ENCODE measurements around the gene ADGRD1. TPM values are rescaled to one million over a fixed set of nuclear protein-coding genes. Genes with fewer than 3 reads are reported as not detected.
A peak's percentile ranks its signal among the peaks of the same experiment; 100 is the strongest.
"Not testable (repeated sequence)": the region's sequence is repeated elsewhere in the genome, so short reads cannot be mapped to it uniquely, and the experiment has no call there.

ADGRD1 gene
- total RNA-seq, 1 experiment from 2014 or later: 11.8 TPM

DNA sequence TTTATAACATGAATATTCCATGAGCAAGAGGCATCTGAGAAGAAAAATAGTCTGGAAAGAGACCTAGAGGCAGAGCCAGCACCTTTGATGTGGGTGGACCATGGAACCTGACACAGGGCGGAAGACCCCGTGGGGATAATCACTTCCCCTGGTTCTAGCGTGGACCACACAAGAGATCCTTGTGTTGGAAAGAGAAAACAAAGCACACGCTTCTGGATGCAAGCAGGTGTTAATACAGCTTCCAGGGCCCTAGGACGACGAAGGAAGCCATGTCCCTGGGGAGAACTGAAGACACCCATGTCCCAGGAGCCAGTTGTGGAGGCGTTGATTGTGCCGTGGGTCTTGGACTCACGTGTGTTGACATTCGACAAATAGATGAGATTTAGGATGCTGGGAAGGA is 102.9 kb downstream of the ADGRD1 start:
- DNase-seq (ENCODE audit: low read depth): no peak

DNA sequence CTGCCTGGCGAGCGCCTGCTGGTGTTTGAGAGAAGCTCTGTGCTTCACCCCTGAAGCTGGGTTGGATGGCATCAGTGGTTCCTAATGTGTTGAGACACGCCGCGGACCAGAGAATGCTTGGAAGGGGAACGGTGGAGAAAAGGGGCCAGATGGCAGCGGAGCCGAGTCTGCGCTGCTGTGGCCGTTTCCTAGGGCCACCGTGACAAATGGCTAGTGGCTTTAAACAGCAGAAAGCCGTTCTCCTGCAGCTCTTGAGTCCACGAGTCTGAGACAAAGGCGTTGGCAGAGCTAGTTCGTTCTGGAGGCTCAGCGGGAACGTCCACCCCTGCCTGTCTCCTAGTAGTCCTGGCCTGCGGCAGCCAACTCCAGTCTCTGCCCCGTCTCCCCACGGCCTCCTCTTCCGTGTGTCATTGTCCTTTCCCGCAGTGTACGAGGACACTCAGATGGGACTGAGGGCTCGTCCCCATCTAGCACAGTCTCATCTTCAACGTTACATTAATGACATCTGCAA is 103.6 kb downstream of the ADGRD1 start:
- no peak for DNase-seq (ENCODE audit: low read depth)

DNA sequence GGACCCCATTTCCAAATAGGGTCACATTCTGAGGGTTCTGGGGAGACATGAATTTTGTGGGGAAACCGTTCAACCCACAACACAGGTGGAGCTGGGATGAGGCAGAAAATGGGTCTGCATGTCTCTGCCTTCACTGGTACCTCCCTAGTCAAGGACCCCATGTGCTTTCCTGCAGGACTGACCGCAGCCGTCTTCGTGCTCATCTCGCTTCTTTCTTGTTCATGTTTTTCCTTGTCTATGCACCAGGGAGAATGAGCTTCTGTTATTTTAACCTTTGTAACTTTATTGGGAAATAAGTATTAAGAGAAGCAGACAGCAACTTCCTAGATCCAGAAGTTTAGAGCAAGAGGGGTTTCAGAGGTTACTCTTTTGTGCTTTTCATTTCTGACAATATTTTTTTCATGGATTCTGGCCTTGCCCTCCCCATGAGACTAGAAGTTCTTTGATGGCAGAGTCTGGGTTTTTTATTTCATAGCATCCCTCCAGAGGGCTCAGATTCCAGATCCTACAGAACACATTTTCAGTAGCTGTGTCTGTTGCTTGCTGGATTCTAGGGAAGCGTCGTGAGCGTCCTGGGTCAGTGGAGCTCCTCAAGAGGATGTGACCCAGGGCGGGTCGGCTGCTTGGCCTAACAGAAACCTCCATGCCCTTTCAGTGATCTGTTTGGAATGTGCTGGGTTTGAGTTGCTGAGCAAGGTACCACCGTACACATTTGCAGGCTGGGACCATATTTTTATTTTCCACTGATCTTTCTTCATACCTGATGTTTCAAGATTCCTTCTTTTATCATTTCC is 104.2 kb downstream of the ADGRD1 start:
- DNase-seq (ENCODE audit: low read depth): no peak

DNA sequence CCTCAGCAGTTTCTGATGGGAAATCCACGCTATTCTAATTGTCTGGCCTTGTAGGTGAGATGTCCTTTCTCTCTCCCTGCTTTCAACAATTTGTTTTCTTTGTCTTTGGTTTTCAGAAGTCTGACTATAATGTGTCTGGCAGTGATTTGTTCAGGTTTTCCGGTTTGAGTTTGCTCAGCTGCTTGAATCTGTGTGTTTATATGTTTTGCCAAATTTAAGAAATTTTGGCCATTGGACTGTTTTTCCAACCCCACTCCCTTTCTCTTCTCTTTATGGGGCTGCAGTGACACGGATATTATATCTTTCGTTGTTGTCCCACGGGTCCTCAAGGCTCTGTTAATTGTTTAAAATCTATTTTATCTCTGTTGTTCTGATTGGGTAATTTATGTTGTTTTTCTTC is 105.0 kb downstream of the ADGRD1 start:
- no peak for DNase-seq (ENCODE audit: low read depth)

DNA sequence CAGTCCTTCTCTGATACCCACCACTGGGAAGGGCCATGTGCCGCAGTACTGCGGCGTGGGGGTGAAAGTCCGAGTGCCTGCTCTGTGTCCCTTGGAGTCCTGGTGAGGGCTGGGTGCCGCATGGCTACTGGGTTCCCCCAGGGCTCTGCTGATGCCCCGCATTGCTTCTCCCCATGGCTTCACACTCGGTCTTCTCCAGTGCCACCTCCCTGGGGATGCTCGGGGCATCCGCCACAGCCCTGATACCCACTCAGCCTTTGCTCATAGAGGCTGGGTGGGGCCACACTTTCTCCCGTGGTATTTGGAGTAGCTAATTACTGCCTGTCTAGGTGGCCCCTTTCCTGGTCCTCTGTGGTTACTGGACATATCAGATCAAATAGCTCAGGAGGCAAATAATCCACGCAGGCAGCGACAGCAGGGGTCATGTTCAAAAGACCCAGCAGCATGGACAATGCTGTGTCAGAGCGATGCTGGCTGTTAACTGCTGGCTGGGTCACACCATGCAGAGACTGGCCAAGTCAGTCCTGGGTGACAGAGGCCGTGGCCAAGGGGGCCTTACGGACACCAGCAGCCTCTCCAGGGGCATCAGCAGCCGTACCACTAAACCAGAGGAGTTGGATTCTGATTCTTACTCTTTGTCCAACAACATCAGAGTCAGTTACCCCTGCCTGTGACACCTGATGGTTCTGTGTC is 106.5 kb downstream of the ADGRD1 start:
- DNase-seq (ENCODE audit: low read depth): no peak

DNA sequence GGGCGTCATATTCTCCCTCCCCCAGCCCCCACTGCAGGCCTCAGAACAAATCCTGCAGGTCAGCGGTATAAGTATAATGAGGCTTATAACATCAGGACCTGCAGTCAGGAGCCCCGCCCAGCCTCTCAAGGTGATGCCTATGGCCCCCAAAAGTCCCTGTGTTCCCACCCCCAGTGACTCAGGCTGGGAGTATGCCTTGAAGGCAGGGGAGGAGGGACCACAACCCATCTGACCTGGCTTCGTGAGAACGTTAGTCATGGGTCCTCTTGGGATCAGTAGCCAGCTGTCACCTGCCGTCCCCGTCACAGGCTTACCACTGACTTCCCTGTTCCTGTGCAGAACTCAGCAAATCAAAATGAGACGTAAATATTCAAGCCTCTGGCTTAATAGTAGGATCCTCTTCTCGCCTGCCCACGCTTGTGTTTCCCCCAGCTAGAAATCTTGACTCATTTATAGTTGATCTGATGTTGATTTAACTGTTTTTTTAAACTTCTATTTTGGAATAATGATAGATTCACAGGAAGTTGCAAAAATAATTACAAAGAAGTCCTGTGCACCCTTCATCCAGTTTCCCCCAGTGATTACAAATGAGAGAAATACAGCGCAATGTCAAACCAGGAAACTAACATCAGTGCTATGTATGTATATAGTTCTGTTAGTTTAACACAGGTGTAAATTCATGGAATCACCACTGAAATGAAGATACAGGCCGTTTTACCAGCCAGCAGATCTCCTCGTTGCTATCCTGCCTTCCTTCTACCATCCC is 107.5 kb downstream of the ADGRD1 start:
- peak; percentile 52 for DNase-seq (ENCODE audit: low read depth)

DNA sequence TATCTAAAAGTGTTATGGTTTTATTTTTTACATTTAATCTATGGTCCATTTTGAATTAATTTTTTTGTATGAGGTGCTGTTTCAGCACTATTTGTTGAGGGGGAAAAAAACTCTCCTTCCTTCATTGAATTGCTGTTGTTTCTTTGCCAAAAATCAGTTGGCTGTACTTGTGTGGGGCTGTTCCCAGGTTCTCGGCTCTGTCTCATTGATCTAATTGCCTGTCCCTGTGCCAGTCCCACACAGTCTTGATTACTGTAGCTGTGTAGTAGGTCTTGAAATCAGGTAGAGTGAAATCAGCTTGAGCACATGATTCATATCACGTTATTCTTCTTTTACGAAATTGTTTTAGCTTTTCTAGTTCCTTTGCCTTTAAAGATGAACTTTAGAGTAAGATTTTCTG is 109.7 kb downstream of the ADGRD1 start:
- DNase-seq (ENCODE audit: low read depth): no peak

DNA sequence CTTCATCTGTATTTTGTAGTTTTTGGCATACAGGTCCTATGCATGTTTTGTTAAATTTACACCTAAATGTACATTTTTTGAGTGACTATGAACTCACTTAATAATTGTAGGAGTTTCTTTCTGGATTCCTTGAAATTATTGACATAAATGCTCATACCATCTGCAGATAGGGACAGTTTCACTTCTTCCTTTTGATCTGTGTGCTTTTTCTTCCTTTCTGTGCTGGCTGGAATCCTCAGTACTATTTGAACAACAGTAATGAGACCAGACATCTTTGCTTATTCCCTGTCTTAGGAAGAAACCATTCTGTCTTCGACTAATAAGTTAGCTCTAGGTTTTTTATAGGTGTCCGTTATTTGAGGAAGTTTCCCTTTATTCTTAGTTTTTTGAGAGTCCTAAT is 110.3 kb downstream of the ADGRD1 start:
- DNase-seq (ENCODE audit: low read depth): no peak

DNA sequence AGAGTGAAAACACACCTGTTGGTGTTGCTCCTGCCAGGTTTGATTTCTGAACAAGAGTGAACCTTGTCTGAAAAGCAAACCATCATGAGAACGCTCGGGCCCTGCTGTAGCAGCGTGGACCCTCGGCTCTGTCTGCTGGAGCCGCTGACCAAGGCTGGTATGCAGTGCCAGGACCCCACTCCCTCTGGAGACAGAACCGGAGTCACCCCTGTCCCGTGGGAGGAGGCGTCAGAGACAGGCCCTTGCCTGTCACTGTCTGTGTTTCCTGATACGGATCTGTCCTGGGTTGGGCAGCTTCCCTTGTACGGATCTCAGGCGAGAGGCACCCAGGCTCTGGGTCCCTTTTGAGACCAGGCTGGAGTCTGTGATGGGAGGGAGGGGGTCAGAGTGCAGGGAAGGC is 111.6 kb downstream of the ADGRD1 start:
- DNase-seq (ENCODE audit: low read depth): no peak

DNA sequence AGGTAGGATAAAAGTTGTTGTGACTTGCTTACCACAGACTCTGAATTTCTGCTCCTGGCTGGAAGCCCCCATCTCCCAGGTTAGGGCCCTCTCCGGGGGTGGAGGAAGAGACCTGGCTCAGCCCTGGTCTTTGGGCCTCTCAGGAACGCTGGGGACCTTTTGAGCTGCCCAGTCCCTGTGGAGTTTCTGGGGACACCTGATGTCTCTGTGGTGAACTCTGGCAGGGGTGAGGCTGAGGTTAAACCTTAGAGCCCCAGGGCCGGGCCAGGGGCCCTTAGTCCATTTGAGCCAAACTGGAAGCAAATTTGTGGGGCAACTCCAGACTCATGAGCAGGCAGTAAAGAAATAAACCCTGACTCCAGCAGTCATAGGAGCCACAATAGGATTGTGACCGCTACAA is 112.1 kb downstream of the ADGRD1 start:
- no peak for DNase-seq (ENCODE audit: low read depth)

DNA sequence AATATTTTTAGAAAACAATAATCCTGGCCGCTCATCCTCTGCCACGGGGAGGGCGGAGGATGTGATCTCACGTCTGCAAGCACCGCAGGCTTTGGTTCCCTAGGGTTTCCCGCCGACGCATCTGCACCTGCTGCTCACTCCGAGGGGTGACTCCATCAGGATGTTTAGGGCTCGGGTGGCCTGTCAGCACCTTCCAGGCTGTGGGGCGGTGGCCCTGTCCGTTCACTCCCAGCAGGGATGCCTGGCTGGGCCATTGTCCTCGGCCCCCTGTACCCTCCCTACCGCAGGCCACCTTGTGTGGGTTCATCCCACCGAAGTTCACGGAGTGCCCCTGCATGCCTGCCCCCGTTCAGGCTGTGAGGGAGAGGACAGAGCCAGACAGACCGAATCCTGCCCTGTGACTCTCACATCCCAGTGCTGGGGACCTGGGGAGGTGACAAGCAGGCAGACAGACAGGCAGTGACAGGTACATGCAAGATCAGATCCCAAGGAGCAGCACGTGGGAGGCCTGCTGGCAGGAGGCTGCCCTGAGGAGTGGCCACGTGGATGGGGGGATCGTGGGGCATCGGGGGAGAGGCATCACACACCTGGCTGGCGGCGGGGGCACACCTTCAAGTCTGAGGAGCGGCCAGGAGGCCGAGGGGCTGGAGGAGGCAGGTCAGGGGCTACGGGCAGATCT is 112.6 kb downstream of the ADGRD1 start:
- no peak for DNase-seq (ENCODE audit: low read depth)

DNA sequence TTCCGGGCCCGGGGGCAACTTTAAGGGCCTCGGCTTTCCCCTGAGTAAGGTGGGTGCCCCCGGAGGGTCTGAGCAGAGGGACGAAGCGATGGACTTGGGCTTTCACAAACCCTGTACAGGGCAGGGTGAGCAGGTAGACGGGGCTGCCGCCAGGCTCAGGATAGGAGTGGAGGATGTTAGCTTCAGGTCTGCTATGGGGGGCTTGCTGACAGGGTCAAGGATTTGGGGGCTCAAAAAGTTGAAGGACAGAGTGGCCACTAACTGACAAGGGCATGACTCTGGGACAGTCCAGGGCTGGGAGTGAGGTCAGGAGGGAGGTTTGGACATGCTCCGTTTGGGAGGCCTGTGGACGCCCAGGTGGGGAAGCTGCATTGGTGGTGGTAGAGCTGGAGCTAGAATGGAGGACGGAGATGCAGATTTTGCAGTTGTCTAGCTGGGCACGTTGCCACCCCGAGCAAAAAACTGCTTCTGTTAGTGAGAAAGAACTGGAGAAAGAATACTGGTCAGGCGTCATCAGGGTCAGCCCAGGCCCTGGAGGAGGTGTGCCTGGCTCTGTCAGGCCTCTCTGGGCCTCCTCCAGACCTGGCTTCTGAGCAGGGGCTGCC is 113.3 kb downstream of the ADGRD1 start:
- no peak for DNase-seq (ENCODE audit: low read depth)

DNA sequence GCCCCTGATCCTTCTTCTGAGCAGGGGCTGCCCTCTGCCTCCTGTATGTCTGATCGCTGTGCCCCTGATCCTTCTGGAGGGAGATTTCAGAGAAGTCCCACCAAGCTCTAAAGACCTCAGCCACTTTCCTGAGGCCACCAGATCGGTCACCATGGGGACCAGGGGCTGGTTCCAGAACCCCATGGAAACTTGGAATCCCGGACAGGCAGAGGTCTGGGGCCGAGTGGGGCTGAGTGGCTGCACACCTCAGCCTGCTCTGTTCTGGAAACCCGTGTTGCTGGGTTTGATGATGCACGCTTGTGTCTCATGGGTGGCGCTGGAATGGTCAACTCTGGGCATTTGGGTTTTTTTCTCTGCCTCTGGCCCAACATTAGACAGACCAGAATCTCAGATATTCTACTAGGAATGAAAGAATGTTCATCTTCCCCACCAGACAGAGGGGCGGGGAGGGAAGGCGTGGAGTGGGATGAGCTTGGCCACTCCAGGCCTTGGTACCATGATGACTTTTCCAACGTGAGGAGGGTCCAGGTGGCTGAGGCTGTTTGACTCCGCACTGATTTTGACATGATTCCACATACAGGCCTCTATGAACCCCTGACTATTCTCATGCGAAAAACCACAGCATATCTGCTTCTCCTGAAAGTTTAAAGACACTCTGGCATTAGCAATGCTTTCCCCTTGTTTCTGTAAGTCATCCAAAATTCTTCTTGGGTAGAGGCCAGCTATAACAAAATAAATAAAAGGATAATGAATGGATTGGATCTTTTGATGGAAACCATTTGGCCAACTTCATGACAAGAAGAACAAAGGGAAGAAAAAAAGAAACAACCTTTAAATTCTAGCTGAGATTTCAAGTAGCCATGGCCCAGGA is 114.5 kb downstream of the ADGRD1 start:
- DNase-seq (ENCODE audit: low read depth): no peak

DNA sequence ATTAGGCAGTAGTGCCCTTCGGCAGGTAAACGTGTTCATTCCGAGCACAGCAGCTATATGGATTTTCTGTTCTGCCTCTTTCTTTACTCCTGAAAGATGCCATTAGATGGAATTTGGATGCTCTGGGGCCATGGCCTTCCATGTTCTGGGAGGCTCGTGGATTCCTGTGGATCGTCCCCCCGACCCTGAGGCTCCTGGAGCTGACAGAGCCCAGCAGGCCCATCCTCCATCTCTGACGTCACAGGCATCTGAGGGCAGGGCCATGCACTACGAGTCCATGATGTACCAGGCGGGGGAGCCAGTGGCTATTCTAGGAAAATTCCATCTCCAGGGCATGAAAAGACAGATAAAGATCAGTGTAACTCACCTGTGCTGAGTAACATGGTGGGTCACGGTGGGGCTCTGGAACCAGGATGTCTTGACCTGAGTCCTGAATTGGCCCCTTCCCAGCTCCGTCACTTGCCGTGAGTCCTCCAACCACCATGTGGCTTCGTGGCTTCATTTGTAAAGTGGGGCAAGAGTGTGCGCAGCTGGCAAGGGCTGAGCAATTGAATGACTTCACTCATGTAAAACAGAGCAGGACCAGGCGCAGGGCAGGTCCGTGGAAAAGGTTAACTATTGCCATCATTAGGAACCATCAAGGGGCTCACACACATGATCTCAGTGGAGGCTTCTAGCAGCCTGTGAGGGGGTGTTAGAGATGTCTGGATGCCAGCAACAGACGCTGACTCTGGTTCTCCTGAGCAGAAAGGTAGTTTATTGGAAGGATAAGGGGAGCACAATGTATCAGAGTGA is 115.4 kb downstream of the ADGRD1 start:
- not testable (repeated sequence) for DNase-seq (ENCODE audit: low read depth)

DNA sequence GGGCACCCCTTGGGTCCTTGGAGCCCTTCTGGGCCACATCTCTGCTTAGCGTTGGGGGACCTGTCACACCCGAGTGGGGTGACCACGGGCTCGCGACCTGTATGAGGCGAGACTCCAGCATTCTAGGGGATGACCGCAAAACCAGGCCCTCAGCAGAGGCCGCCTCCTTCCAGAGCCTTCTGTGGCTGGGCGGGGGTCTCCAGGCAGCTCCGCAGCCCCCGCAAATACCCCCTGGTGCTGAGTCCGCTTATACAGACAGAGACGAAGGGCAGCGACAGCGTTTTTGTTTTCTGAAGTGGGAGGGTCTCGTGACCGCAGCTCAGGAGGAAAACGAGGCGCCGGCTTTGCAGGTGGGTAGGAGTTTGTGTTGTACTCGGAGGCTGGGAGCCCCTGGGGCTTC is 116.4 kb downstream of the ADGRD1 start:
- DNase-seq (ENCODE audit: low read depth): not testable (repeated sequence)

DNA sequence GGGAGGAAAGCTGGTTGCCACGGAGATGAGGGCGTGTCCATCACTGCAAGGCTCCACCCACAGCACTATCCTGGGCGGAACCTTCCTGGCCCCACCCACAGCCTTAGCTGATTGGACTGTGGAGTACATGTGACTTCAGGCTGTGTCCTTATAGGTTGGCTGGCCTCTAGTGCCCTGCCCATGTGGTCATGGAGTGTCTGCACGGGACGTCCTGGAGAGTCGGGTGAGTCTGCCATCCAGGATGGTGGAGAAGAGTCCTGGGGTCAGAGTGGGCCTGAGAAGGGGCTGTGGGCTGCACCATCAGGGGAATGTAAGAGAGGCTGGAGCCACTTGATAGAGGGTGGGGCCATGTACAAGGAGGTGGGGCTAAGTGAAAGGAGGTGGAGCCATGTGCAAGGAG is 117.0 kb downstream of the ADGRD1 start:
- not testable (repeated sequence) for DNase-seq (ENCODE audit: low read depth)

DNA sequence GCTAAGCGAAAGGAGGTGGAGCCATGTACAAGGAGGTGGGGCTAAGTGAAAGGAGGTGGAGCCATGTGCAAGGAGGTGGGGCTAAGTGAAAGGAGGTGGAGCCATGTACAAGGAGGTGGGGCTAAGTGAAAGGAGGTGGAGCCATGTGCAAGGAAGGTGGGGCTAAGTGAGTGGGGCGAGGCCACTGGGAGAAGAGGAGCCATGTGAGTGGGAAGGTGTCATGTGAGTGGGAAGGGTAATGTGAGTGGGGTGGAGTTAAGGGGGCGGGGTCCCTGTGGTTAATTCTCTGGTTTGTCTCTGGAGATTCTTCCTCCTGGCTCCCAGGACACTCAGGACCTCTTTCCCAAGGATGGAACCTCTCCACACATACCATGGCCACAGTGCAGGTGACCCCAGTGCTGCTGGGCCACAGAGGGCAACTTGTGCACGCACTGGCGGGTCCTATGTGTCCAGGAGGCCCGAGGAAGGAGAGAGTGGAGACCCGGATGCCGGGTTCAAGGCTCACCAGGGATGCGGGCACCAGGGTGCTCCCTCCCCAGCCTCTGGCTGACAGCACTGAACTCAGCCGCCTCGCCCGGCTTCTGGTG is 117.6 kb downstream of the ADGRD1 start:
- DNase-seq (ENCODE audit: low read depth): not testable (repeated sequence)

DNA sequence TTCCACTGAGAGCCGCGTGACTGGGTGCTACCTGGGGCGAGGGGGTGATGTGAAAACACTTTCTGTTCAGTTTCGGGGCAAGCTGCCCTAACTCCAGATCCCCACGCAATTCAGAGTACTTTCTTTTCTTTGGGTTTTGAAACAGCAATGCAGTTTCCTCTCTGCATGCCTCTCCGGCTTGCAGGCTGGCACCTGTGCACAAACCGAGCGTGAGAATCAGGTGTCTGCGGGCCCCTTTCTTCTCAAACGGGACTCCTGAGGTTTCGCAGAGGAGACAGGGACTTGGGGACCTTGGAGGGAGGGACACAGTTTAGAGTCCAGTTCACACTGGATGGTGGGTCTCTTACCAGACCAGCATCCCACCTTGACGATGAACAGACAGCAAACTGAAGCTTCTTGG is 118.2 kb downstream of the ADGRD1 start:
- DNase-seq (ENCODE audit: low read depth): not testable (repeated sequence)
